Prostate gland (tissue), 2 donors: ENCODE measurements around the gene CACNG7. TPM values are rescaled to one million over a fixed set of nuclear protein-coding genes. Genes with fewer than 3 reads are reported as not detected.
A peak's percentile ranks its signal among the peaks of the same experiment; 100 is the strongest.

Experiments
- DNase-seq: peaks from one replicate; pipeline ENCODE4 v3.0.0-alpha.2; 2019; ENCODE audit warnings: low spot score
- H3K27ac ChIP-seq, 2 donors: fragments of 200-600 bp; sonication (generic); 2 replicates each; pipeline ENCODE4 v1.5.1; 2017 to 2019
- H3K27me3 ChIP-seq: fragments of 200-600 bp; sonication (generic); replicated peaks from 2 replicates; pipeline ENCODE4 v1.5.1; 2019; ENCODE audit not compliant: insufficient read depth
- H3K36me3 ChIP-seq, 2 donors: fragments of 200-600 bp; sonication (generic); 1 replicate in 1 of 2; 2 replicates in 1 of 2; pipeline versions ENCODE4 v1.5.1 to v1.8.1; 2017 to 2019
- H3K4me1 ChIP-seq: fragments of 200-600 bp; sonication (generic); replicated peaks from 2 replicates; pipeline ENCODE4 v1.5.1; 2019
- H3K4me3 ChIP-seq, 2 donors: fragments of 200-600 bp; sonication (generic); 2 replicates each; pipeline ENCODE4 v1.5.1; 2017 to 2019
- H3K9me3 ChIP-seq: fragments of 200-600 bp; sonication (generic); 2 replicates; pipeline ENCODE4 v1.5.1; 2017
- POLR2A ChIP-seq: fragments of 450-650 bp; IDR thresholded peaks from one replicate; pipeline ENCODE4 v1.6.1; 2016; ENCODE audit warnings: antibody characterized with exemption, mild to moderate bottlenecking
- POLR2AphosphoS5 ChIP-seq: sonication (generic); formaldehyde crosslinking; IDR thresholded peaks from one replicate; pipeline ENCODE4 v1.6.1; 2017; ENCODE audit warnings: antibody characterized with exemption
- whole genome bisulfite sequencing: methylation state at CpG from one replicate; pipeline ENCODE4 v1.1.5; 2018; 5-methylcytosine and 5-hydroxymethylcytosine counted together
- intact Hi-C: fragments of 100-400 bp; cut with DNase I; formaldehyde crosslinking; loops from one replicate; pipeline ENCODE4 v1.14.2; 2022
- total RNA-seq, 2 donors: library from RNA; depleted of rRNA; stranded (reverse); fragments of >200 nt; gene quantifications; one replicate each; pipeline ENCODE4 v1.1.0, GENCODE V29; 2016
- TF ChIP-seq, protein P1 (sequence below), 4 experiments: fragments of 200-600 bp in 2 of 4; fragments of 450-650 bp in 2 of 4; sonication (generic) in 2 of 4; IDR thresholded peaks; 1 replicate in 3 of 4; 2 replicates in 1 of 4; pipeline ENCODE4 v1.5.1; 2016 to 2019; ENCODE audit warnings: antibody characterized with exemption in 4 of 4, mild to moderate bottlenecking in 2 of 4, moderate library complexity in 2 of 4

Gene CACNG7
- total RNA-seq, 2 donors from 2014 or later = not detected

DNA sequence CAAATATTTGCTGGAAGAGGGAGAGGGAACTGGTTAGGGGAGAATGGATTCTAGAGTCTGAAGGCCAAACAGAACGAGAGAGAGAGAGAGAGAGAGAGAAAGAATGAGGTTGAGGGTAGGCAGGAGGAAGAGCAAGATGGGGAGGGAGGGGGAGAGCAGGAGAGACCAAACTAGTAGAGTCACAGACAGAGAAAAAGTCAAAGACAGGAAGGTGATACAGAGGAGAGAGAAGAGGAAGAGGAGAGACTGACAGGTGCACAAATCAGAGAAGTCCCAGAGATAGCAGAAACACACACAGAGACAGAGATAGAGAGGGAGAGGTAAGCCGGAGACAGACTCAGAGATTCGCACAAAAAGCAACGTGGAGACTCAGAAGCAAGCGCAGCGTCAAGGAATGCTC is 76.8 kb downstream of the CACNG7 start:
- Histone ChIP-seq H3K9me3 (no peaks in the 10 kb centered on the region), H3K27ac (no peak overlapping the region), H3K36me3 (no peaks in the 10 kb centered on the region), H3K4me3 (no peak overlapping the region), H3K27me3 (peaks cover 6% of the 10 kb centered on the region), H3K4me1 (no peaks in the 10 kb centered on the region)
- 68% methylated on average over 6 of the region's 6 CpGs for WGBS
- TF ChIP-seq POLR2AphosphoS5 (no peak), POLR2A (no peak)
- TF ChIP-seq, protein P1, sequence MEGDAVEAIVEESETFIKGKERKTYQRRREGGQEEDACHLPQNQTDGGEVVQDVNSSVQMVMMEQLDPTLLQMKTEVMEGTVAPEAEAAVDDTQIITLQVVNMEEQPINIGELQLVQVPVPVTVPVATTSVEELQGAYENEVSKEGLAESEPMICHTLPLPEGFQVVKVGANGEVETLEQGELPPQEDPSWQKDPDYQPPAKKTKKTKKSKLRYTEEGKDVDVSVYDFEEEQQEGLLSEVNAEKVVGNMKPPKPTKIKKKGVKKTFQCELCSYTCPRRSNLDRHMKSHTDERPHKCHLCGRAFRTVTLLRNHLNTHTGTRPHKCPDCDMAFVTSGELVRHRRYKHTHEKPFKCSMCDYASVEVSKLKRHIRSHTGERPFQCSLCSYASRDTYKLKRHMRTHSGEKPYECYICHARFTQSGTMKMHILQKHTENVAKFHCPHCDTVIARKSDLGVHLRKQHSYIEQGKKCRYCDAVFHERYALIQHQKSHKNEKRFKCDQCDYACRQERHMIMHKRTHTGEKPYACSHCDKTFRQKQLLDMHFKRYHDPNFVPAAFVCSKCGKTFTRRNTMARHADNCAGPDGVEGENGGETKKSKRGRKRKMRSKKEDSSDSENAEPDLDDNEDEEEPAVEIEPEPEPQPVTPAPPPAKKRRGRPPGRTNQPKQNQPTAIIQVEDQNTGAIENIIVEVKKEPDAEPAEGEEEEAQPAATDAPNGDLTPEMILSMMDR (IDR thresholded peaks at IDR 0.05) = no peak
- DNase-seq = no peak
- intact Hi-C loops = no loop called here

DNA sequence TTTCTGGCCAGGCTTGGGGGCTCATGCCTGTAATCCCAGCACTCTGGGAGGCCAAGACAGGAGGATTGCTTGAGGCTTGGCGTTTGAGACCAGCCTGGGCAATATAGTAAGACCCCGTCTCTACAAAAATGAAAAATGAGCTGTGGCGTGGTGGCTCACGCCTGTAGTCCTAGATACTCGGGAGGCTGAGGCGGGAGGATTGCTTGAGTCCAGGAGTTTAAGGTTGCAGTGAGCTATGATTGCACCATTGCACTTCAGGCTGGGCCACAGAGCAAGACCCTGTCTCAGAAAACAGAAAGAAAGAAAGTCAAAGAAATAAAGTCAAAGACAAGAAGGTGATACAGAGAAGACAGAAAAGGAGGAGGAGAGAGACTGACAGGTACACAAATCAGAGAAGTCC is 79.9 kb downstream of the CACNG7 start:
- no peak for TF ChIP-seq POLR2A
- TF ChIP-seq, protein P1 (IDR thresholded peaks at IDR 0.05) = no peak
- TF ChIP-seq POLR2AphosphoS5 = no peak
- intact Hi-C loops = no loop called here
- H3K36me3 ChIP-seq = no peaks in the 10 kb centered on the region
- peaks cover 20% of the 10 kb centered on the region for H3K27me3 ChIP-seq
- 91% methylated on average over 6 of the region's 6 CpGs for WGBS
- H3K9me3 ChIP-seq = no peaks in the 10 kb centered on the region
- H3K4me3 ChIP-seq = no peak overlapping the region
- no peaks in the 10 kb centered on the region for H3K4me1 ChIP-seq
- H3K27ac ChIP-seq = no peak overlapping the region
- no peak for DNase-seq

DNA sequence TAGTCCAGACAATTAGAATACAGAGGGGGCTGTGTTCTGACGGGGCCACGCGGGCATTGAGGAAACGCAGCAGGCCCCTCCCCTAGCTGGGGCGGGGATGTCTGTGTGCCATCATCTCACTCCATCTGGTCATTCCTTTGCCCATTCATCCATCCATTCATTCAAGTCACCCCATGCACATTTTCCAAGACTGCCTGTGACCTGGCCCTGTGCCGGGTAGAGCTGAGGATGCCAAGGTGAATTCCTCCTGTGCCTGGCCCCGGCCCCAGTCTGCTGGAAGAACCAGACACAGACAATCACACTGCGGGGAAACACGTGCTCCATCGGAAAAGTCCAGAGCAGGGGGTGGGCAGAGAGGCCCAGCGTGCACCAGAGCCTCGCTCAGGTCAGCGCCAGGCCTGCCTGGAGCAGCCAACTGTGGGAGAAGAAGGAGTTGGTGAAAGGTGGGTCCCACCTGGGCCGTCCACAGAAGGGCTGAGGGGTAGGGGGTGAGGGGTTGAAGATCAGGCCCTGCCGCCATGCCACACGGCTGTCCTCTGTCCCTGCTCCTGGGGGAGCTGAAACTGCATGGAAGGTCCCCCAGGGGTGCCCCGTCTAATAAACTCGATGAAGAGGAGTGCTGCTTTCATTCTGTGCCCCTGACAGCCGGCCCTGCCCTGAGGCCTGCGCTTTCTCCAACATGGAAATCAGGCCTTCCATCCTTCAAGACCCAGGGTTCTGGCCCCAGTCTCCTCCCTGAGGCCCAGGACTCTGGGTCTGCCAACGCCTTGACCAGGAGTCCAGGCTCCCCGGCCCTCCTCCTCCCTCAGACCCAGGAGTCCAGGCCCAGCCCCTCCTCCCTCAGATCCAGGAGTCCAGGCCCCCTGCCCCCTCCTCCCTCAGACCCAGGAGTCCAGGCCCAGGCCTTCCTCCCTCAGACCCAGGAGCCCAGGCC is 80.8 kb downstream of the CACNG7 start:
- no peak for DNase-seq
- Histone ChIP-seq H3K4me1 (no peaks in the 10 kb centered on the region), H3K36me3 (no peaks in the 10 kb centered on the region), H3K27me3 (peaks cover 20% of the 10 kb centered on the region), H3K27ac (no peak overlapping the region), H3K9me3 (no peaks in the 10 kb centered on the region), H3K4me3 (no peak overlapping the region)
- TF ChIP-seq POLR2A = no peak
- no peak for TF ChIP-seq POLR2AphosphoS5
- TF ChIP-seq, protein P1 (IDR thresholded peaks at IDR 0.05) = no peak
- 41% methylated on average over 19 of the region's 22 CpGs for WGBS
- intact Hi-C loops = no loop called here

DNA sequence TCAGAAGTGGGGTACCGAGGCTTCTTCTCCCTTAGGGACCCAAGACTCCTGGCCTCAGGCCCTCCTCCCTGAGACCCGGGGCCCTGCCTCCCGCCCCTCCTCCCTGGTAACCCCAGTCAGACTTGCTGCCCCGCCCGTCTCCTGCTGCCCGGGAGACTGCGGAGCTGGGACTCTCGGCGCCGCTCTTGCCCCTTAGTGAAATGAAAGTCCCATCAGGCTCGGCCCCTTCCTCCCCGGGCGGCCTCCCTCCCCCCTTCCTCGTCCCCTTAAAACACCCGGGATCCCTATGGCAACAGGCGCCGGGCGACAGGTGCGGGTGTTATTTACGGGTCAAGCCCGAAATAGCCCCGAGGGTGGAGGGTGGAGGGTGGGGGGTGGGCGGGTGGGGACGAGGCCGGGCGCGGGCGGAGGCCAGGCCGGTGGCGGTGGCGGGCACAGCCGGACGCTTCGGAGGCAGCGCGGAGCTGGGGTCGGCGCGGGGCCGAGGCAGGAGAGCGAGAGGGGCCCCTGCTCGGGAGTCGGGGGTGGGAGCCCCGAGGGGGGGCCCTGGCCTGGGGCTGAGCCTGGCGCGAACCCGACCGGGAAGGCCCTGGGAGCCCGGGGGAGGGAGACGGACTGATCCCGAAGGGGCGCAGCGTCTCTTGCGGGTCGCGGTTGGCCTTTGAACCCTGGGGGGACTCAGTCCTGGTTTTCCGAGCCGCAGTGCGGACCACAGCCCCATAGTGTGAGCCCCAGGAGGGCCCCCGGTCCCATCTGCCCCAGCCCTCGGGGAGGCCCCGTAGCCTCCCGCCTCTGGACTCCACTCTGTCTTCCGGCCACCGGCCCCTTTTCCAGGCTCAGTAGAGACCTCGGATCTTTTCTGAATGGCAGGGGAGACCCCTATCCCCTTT is 82.4 kb downstream of the CACNG7 start, which contains the start of gene CACNG6:
TSS of gene CACNG6 (plus strand) at position 414 of the 890 bp plus-strand sequence. CDS start 1,241 bp downstream, outside the sequence.
- Histone ChIP-seq H3K4me1 (no peaks in the 10 kb centered on the region), H3K4me3 (peak within 1 kb of the TSS; percentile 10 to 37), H3K27ac (no peak within 1 kb of the TSS), H3K36me3 (no peaks in the 10 kb centered on the region), H3K27me3 (peaks cover 20% of the 10 kb centered on the region), H3K9me3 (no peaks in the 10 kb centered on the region)
- TF ChIP-seq, protein P1 (IDR thresholded peaks at IDR 0.05) = no peak
- no peak for TF ChIP-seq POLR2A
- TF ChIP-seq POLR2AphosphoS5 = no peak
- no peak for DNase-seq
- WGBS = 12% methylated on average over 42 of the region's 66 CpGs
- intact Hi-C loops = no loop called here
